ENCODE measurements around the gene EVC.

DNA sequence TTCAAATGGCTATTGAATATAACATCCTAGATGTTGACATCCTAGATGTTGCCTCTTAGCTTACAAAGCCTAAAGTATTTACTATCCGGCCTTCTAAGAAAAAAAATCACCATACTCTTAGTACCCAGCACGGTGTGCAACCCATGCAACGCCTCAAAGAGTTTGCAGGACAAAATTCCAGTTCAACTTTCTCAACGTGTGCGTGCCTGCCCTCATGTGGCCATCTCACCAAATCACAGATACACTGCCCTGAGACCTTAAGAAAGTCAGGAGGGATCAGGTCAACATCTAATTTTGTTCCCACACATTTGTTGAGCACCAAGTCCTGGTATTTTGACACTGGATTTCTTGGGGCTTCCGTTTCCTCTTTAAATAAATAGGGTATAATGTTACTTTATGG lies 113.6 kb downstream of the EVC start:
- TF ChIP-seq POLR2AphosphoS5 (IDR thresholded peaks at IDR 0.05; ENCODE audit: low read depth, low read length) (no peak), POLR2A (IDR thresholded peaks at IDR 0.05; ENCODE audit: low read depth, low read length) (no peak), TAF1 (IDR thresholded peaks at IDR 0.05; ENCODE audit: borderline replicate concordance, low read depth, low read length) (no peak)
